Activated CD4-positive, alpha-beta T cell treated with anti-CD3 and anti-CD28 coated beads, Interleukin-2, Interleukin-6, amounts not matched to agents 100 ng/mL and 50 ng/mL, durations not matched to agents 16 hours and 8 hours (primary cell): Measurements from ENCODE around the gene SUZ12.
"Not testable (repeated sequence)": the region's sequence is repeated elsewhere in the genome, so short reads cannot be mapped to it uniquely, and the experiment has no call there.

Source experiments
- DNase-seq: peaks from one replicate; pipeline ENCODE4 v3.0.0-alpha.2; 2020

Gene SUZ12

GRCh38 chr17:31964131-31964530 lies 27.3 kb downstream of the SUZ12 start:
- DNase-seq, result not testable (repeated sequence)

- no peak for DNase-seq
Measured at GRCh38 chr17:31967648-31968047, 30.8 kb downstream of the SUZ12 start.

GRCh38 chr17:31970416-31970815 lies 33.6 kb downstream of the SUZ12 start:
- not testable (repeated sequence) for DNase-seq

- not testable (repeated sequence) for DNase-seq
Measured at GRCh38 chr17:31974269-31975071, 37.7 kb downstream of the SUZ12 start.

- DNase-seq, result not testable (repeated sequence)
Measured at GRCh38 chr17:31975391-31975790, 38.6 kb downstream of the SUZ12 start.

- DNase-seq, result peak; percentile 51
Measured at GRCh38 chr17:31991821-31992220, 55.0 kb downstream of the SUZ12 start.

GRCh38 chr17:31997005-31997404 lies 60.2 kb downstream of the SUZ12 start:
- no peak for DNase-seq

GRCh38 chr17:32006957-32007462 lies 70.2 kb downstream of the SUZ12 start, which contains the start of gene LRRC37B:
Gene LRRC37B, plus strand, starts transcription at chr17:32007383. Its CDS starts 14,010 bp downstream, at chr17:32021393.
- peak; percentile 94 for DNase-seq

- peak; percentile 62 for DNase-seq
Measured at GRCh38 chr17:32007463-32008298, 70.9 kb downstream of the SUZ12 start.

- no peak for DNase-seq
Measured at GRCh38 chr17:32009262-32009542, 72.4 kb downstream of the SUZ12 start.

GRCh38 chr17:32010114-32010513 lies 73.3 kb downstream of the SUZ12 start:
- no peak for DNase-seq

- DNase-seq, result no peak
Measured at GRCh38 chr17:32015245-32016013, 78.6 kb downstream of the SUZ12 start.

- no peak for DNase-seq
Measured at GRCh38 chr17:32016231-32016630, 79.4 kb downstream of the SUZ12 start.

GRCh38 chr17:32019228-32019627 lies 82.4 kb downstream of the SUZ12 start:
- no peak for DNase-seq

- DNase-seq, result no peak
Measured at GRCh38 chr17:32020943-32021614, 84.3 kb downstream of the SUZ12 start.

GRCh38 chr17:32021615-32021955 lies 84.8 kb downstream of the SUZ12 start:
- DNase-seq, result no peak

- not testable (repeated sequence) for DNase-seq
Measured at GRCh38 chr17:32022554-32022953, 85.7 kb downstream of the SUZ12 start.

- DNase-seq, result not testable (repeated sequence)
Measured at GRCh38 chr17:32027271-32027670, 90.5 kb downstream of the SUZ12 start.

- no peak for DNase-seq
Measured at GRCh38 chr17:32033223-32033622, 96.4 kb downstream of the SUZ12 start.

GRCh38 chr17:32033812-32034211 lies 97.0 kb downstream of the SUZ12 start:
- not testable (repeated sequence) for DNase-seq

- not testable (repeated sequence) for DNase-seq
Measured at GRCh38 chr17:32040246-32040645, 103.4 kb downstream of the SUZ12 start.

GRCh38 chr17:32041306-32041875 lies 104.6 kb downstream of the SUZ12 start:
- not testable (repeated sequence) for DNase-seq
